CD14-positive monocyte (primary cell): ENCODE results near the gene LECT2. TPM values are rescaled to one million over a fixed set of nuclear protein-coding genes. Genes with fewer than 3 reads are reported as not detected.

Source experiments
- DNase-seq, 3 donors: peaks; one replicate each; pipeline ENCODE4 v3.0.0-alpha.2; 2011 to 2022
- H2AFZ ChIP-seq: 2 replicates; pipeline ENCODE4 v1.6.0; 2012; ENCODE audit warnings: mild to moderate bottlenecking, low read depth, low read length, inconsistent platforms; ENCODE audit not compliant: insufficient read depth, poor library complexity, severe bottlenecking
- H3K27ac ChIP-seq, 2 donors: 1 replicate in 1 of 2; 2 replicates in 1 of 2; pipeline ENCODE4 v1.5.1; 2012 to 2013; ENCODE audit warnings: low read length in 2 of 2, control low read depth in 1 of 2, inconsistent platforms in 1 of 2, low read depth in 1 of 2, mild to moderate bottlenecking in 1 of 2
- H3K27me3 ChIP-seq, 2 donors: one replicate each; pipeline versions ENCODE4 v1.6.0 to v1.6.1; 2011 to 2013; ENCODE audit warnings: low read length in 2 of 2; ENCODE audit not compliant: control insufficient read depth in 2 of 2, insufficient read depth in 2 of 2
- H3K36me3 ChIP-seq, 2 donors: replicated peaks in 1 of 2; 1 replicate in 1 of 2; 2 replicates in 1 of 2; pipeline versions ENCODE4 v1.5.1 to v1.6.1; 2012 to 2013; ENCODE audit warnings: low read length in 2 of 2, control low read depth in 1 of 2, inconsistent platforms in 1 of 2, mild to moderate bottlenecking in 1 of 2; ENCODE audit not compliant: insufficient read depth in 2 of 2, control insufficient read depth in 1 of 2
- H3K4me1 ChIP-seq, 2 donors: 1 replicate in 1 of 2; 2 replicates in 1 of 2; pipeline versions ENCODE4 v1.5.1 to v1.6.1; 2012 to 2013; ENCODE audit warnings: low read length in 2 of 2, control low read depth in 1 of 2, inconsistent platforms in 1 of 2, mild to moderate bottlenecking in 1 of 2, moderate library complexity in 1 of 2; ENCODE audit not compliant: insufficient read depth in 2 of 2, control insufficient read depth in 1 of 2
- H3K4me2 ChIP-seq: replicated peaks from 2 replicates; pipeline ENCODE3; 2012; ENCODE audit warnings: low read length, moderate library complexity, mild to moderate bottlenecking; ENCODE audit not compliant: poor library complexity, severe bottlenecking; ENCODE audit errors: extremely low read depth
- H3K4me3 ChIP-seq, 3 experiments: fragments of 200-600 bp in 1 of 3; sonication (generic) in 1 of 3; replicated peaks in 1 of 3; 1 replicate in 2 of 3; 2 replicates in 1 of 3; pipeline ENCODE4 v1.5.1; 2011 to 2013; ENCODE audit warnings: low read length in 3 of 3, mild to moderate bottlenecking in 3 of 3, control low read depth in 2 of 3, low read depth in 2 of 3, inconsistent platforms in 1 of 3, moderate library complexity in 1 of 3
- H3K79me2 ChIP-seq: 2 replicates; pipeline ENCODE4 v1.6.0; 2012; ENCODE audit warnings: mild to moderate bottlenecking, control low read depth, inconsistent platforms, low read length, moderate library complexity; ENCODE audit not compliant: insufficient read depth
- H3K9ac ChIP-seq: 2 replicates; pipeline ENCODE4 v1.6.0; 2017; ENCODE audit warnings: low read length, mild to moderate bottlenecking; ENCODE audit not compliant: insufficient read depth, poor library complexity, severe bottlenecking
- H3K9me3 ChIP-seq, 2 donors: replicated peaks in 1 of 2; 1 replicate in 1 of 2; 2 replicates in 1 of 2; pipeline versions ENCODE4 v1.5.1 to v1.6.1; 2012 to 2013; ENCODE audit warnings: low read length in 2 of 2, control low read depth in 1 of 2; ENCODE audit not compliant: control insufficient read depth in 1 of 2, insufficient read depth in 1 of 2
- H4K20me1 ChIP-seq: 2 replicates; pipeline ENCODE4 v1.6.0; 2012; ENCODE audit warnings: mild to moderate bottlenecking, low read length, control low read depth, moderate library complexity; ENCODE audit not compliant: insufficient read depth
- H3K27ac Mint-ChIP-seq, 7 donors: one replicate each; pipeline ENCODE4 v1.8.0; 2020; ENCODE audit warnings: mild to moderate bottlenecking in 7 of 7, mixed read lengths in 7 of 7, moderate library complexity in 6 of 7, inconsistent platforms in 2 of 7
- H3K27me3 Mint-ChIP-seq, 3 donors: one replicate each; pipeline ENCODE4 v1.8.0; 2021 to 2022; ENCODE audit warnings: low read depth in 3 of 3, mild to moderate bottlenecking in 3 of 3, mixed read lengths in 3 of 3, moderate library complexity in 3 of 3, inconsistent platforms in 1 of 3
- H3K36me3 Mint-ChIP-seq, 2 donors: one replicate each; pipeline ENCODE4 v1.8.0; 2020; ENCODE audit warnings: mixed read lengths in 2 of 2, inconsistent platforms in 1 of 2, mild to moderate bottlenecking in 1 of 2
- H3K4me1 Mint-ChIP-seq: one replicate; pipeline ENCODE4 v1.8.0; 2020; ENCODE audit warnings: mild to moderate bottlenecking, mixed read lengths
- H3K4me3 Mint-ChIP-seq, 2 donors: one replicate each; pipeline ENCODE4 v1.8.0; 2020; ENCODE audit warnings: mild to moderate bottlenecking in 2 of 2, mixed read lengths in 2 of 2, moderate library complexity in 1 of 2
- H3K9me3 Mint-ChIP-seq, 7 donors: one replicate each; pipeline ENCODE4 v1.8.0; 2020 to 2022; ENCODE audit warnings: mixed read lengths in 7 of 7, mild to moderate bottlenecking in 6 of 7, moderate library complexity in 6 of 7, inconsistent platforms in 2 of 7
- CTCF ChIP-seq: fragments of 200-600 bp; IDR thresholded peaks from one replicate; pipeline ENCODE4 v1.8.0; 2022; ENCODE audit warnings: antibody characterized with exemption, mild to moderate bottlenecking
- WGBS: methylation state at CpG from one replicate; pipeline ENCODE4 v1.1.5; 2013; ENCODE audit warnings: missing lambda C conversion rate; ENCODE audit not compliant: insufficient coverage; 5-methylcytosine and 5-hydroxymethylcytosine counted together
- intact Hi-C, 2 donors: fragments of 100-400 bp; cut with micrococcal nuclease; formaldehyde crosslinking; loops; one replicate each; pipeline versions ENCODE4 v1.15.0 to v1.15.1; 2023
- polyA plus RNA-seq, 3 donors: library from polyadenylated mRNA; depleted of rRNA in 1 of 3; unstranded in 2 of 3; stranded (reverse) in 1 of 3; fragments of 300-500 nt in 2 of 3; fragments of >200 nt in 1 of 3; fragmentation: Illumina TruSeq in 2 of 3; gene quantifications; 1 replicate in 2 of 3; 2 replicates in 1 of 3; pipeline ENCODE4 v1.2.3, GENCODE V29; 2012 to 2021

The LECT2 gene
- polyA plus RNA-seq, 3 donors, result not detected

- H3K27ac ChIP-seq, result no peak overlapping the region
- no peak for TF ChIP-seq CTCF
- no peaks in the 10 kb centered on the region for H3K9me3 Mint-ChIP-seq
- H3K9me3 ChIP-seq, result no peaks in the 10 kb centered on the region
- H4K20me1 ChIP-seq, result no peaks in the 10 kb centered on the region
- H3K9ac ChIP-seq, result no peak overlapping the region
- H3K4me3 ChIP-seq, result no peak overlapping the region
- no peak for DNase-seq
- H3K27me3 ChIP-seq, result peaks cover 14 to 17% of the 10 kb centered on the region in 2 donors
- no peak overlapping the region for H2AFZ ChIP-seq
- no peaks in the 10 kb centered on the region for H3K36me3 Mint-ChIP-seq
- WGBS, result no CpG with 5 or more reads among the region's 1 CpG
- H3K4me2 ChIP-seq, result no peak overlapping the region
- no peak overlapping the region for H3K4me3 Mint-ChIP-seq
- peaks cover 13 to 42% (median 22%) of the 10 kb centered on the region in 3 donors for H3K27me3 Mint-ChIP-seq
- H3K4me1 ChIP-seq, result no peaks in the 10 kb centered on the region
- intact Hi-C loops, result no loop called here
- no peak overlapping the region for H3K27ac Mint-ChIP-seq
- no peaks in the 10 kb centered on the region for H3K36me3 ChIP-seq
- H3K79me2 ChIP-seq, result no peaks in the 10 kb centered on the region
- no peaks in the 10 kb centered on the region for H3K4me1 Mint-ChIP-seq
These were observed 49.6 kb downstream of the LECT2 start for GRCh38 chr5:135905144-135905543.

- peaks cover 9 to 51% (median 19%) of the 10 kb centered on the region in 3 donors for H3K27me3 Mint-ChIP-seq
- intact Hi-C loops, result no loop called here
These were observed 53.1 kb downstream of the LECT2 start for GRCh38 chr5:135901633-135902032.

More at GRCh38 chr5:135901633-135902032, 53.1 kb downstream of the LECT2 start:
- H3K27ac ChIP-seq, result no peak overlapping the region
- no peaks in the 10 kb centered on the region for H4K20me1 ChIP-seq
- H3K27me3 ChIP-seq, result peaks cover 13 to 20% of the 10 kb centered on the region in 2 donors
- no peaks in the 10 kb centered on the region for H3K4me1 ChIP-seq
- H3K9ac ChIP-seq, result no peak overlapping the region
- no peak for TF ChIP-seq CTCF
- H3K9me3 ChIP-seq, result no peaks in the 10 kb centered on the region
- 93% methylated on average over 2 of the region's 3 CpGs for WGBS
- H3K36me3 Mint-ChIP-seq, result no peaks in the 10 kb centered on the region
- H3K4me1 Mint-ChIP-seq, result no peaks in the 10 kb centered on the region
- no peaks in the 10 kb centered on the region for H3K9me3 Mint-ChIP-seq
- no peaks in the 10 kb centered on the region for H3K36me3 ChIP-seq
- H3K4me2 ChIP-seq, result no peak overlapping the region
- no peak overlapping the region for H3K27ac Mint-ChIP-seq
- no peak overlapping the region for H3K4me3 ChIP-seq
- no peak overlapping the region for H2AFZ ChIP-seq
- no peaks in the 10 kb centered on the region for H3K79me2 ChIP-seq
- H3K4me3 Mint-ChIP-seq, result no peak overlapping the region
- no peak for DNase-seq
